Measurements from ENCODE around the gene COQ8A. TPM values are rescaled to one million over a fixed set of nuclear protein-coding genes. Genes with fewer than 3 reads are reported as not detected.
"Not testable (repeated sequence)": the region's sequence is repeated elsewhere in the genome, so short reads cannot be mapped to it uniquely, and the experiment has no call there.

Gene COQ8A
- total RNA-seq, 1 donor from 2014 or later: 33.8 TPM

DNA sequence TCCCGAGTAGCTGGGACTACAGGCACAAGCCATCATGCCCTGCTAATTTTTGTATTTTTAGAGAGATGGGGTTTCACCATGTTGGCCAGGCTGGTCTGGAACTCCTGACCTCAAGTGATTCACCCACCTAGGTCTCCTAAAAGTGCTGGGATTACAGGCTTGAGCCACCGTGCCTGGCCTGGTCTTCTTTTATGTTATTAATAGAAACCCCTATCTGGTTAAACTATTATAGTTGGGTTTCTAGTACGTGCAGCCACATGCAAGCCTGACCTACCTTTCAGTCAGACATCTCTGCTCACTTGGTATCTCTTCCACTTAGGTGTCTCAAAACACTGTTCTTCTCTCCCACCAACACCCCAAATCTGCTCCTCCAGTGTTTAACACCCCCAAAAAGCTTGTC, 35.3 kb upstream of the COQ8A start:
- H3K36me3 Mint-ChIP-seq (ENCODE audit: low read depth): peaks cover 11% of the 10 kb centered on the region
- no peaks in the 10 kb centered on the region for H3K9me3 Mint-ChIP-seq
- no peak overlapping the region for H3K4me3 Mint-ChIP-seq
- DNase-seq (ENCODE audit: low spot score): no peak
- H3K4me1 Mint-ChIP-seq (ENCODE audit: low read depth): no peaks in the 10 kb centered on the region
- H3K27me3 Mint-ChIP-seq (ENCODE audit: insufficient read depth): no peaks in the 10 kb centered on the region
- intact Hi-C loops (cut with micrococcal nuclease): no loop called here
- no peak overlapping the region for H3K27ac Mint-ChIP-seq

DNA sequence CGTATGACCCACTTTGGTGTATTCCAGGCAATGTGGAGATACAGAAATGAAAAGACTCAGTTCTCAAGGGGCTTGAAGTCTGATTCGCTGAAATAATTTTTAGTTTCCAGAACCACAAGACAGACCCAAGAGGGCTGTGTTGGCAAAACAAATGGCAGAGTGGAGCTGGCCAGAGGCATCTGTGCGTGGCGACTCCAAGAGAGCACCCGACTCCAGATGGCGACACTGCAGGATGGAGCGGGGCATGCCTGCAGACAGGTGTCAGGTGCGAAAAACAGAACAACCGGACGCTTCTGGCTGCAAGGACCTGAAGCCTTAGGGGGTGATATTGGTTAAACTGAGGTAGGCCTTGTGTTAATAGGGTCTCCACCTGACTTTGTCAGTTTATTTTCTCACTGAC, 31.7 kb upstream of the COQ8A start:
- H3K4me3 Mint-ChIP-seq: no peak overlapping the region
- no peaks in the 10 kb centered on the region for H3K9me3 Mint-ChIP-seq
- H3K27ac Mint-ChIP-seq: no peak overlapping the region
- no peak for DNase-seq (ENCODE audit: low spot score)
- H3K27me3 Mint-ChIP-seq (ENCODE audit: insufficient read depth): no peaks in the 10 kb centered on the region
- H3K36me3 Mint-ChIP-seq (ENCODE audit: low read depth): peaks cover 6% of the 10 kb centered on the region
- intact Hi-C loops (cut with micrococcal nuclease): no loop called here
- H3K4me1 Mint-ChIP-seq (ENCODE audit: low read depth): peaks cover 6% of the 10 kb centered on the region

DNA sequence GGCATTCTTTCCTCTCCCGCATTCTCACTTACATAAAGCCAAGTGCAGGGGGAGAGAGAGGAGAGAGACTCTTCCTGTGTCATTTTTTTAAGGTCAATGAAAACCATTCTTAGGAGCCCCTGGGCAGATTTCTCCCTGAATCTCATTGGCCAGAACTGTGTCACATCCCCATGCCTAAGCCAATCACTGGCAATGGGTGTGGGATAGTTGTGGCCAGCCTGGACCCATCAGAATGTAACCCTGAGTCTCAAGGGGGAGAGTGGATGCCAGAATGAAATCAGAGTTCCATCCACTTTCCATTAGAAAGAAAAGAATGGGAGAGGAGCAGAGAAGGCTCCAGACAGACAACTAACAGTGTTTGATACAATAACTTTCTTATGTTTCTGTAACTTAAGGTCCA, 31.2 kb upstream of the COQ8A start:
- H3K36me3 Mint-ChIP-seq (ENCODE audit: low read depth): peaks cover 5% of the 10 kb centered on the region
- no peaks in the 10 kb centered on the region for H3K27me3 Mint-ChIP-seq (ENCODE audit: insufficient read depth)
- no peak overlapping the region for H3K27ac Mint-ChIP-seq
- no peak overlapping the region for H3K4me3 Mint-ChIP-seq
- H3K4me1 Mint-ChIP-seq (ENCODE audit: low read depth): peaks cover 10% of the 10 kb centered on the region
- no peaks in the 10 kb centered on the region for H3K9me3 Mint-ChIP-seq
- intact Hi-C loops (cut with micrococcal nuclease): no loop called here
- DNase-seq (ENCODE audit: low spot score): no peak

DNA sequence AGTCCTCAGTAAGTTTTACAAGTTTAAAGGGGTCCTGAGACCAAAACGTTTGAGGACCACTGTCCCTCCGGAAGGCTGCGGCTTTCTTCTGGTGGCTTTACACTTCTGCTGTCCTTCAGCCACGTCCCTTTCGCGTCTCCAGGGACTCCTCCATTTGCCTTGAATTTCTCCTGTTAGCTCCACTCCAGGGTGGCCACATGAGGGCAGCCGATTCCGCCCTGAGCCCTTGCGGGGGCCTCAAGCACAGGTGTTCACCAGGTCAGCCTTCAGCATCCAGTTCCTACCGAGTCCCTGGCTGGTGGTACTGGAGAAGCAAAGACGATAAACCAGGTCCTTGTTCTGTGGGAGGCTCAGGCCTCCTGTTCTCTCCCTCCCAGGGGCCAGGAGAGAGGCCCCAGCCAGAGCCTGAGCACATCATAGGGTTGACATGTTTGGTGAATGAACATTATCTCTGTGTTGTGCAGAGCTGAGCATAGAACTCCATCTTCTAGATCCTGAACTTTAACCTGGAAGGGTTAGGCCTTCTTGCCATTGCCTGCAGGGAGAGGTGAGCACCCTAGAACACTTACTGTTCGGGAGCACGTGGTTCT, 27.4 kb upstream of the COQ8A start:
- intact Hi-C loops (cut with micrococcal nuclease): no loop called here
- H3K9me3 Mint-ChIP-seq: no peaks in the 10 kb centered on the region
- DNase-seq (ENCODE audit: low spot score): no peak
- H3K4me3 Mint-ChIP-seq: no peak overlapping the region
- H3K36me3 Mint-ChIP-seq (ENCODE audit: low read depth): peaks cover 8% of the 10 kb centered on the region
- no peak overlapping the region for H3K27ac Mint-ChIP-seq
- H3K27me3 Mint-ChIP-seq (ENCODE audit: insufficient read depth): no peaks in the 10 kb centered on the region
- H3K4me1 Mint-ChIP-seq (ENCODE audit: low read depth): peaks cover 28% of the 10 kb centered on the region

DNA sequence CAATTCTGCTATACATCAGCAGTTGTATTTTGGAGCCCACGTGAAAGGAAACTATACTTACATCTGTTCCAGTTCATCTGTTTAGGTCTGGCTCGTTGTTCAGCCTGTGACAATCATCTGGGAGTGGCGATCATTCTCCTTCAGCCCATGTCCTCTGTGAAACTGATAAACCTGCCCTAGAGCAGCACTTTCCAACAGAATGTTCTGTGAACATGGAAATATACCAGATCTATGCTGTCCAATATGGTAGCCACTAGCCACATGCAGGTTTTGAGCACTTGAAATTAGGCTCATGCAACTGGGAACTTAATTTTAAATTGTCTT, 24.5 kb upstream of the COQ8A start:
- intact Hi-C loops (cut with micrococcal nuclease): loop anchor here (1.0 kb wide), 3 partner anchors 25 to 158 kb away; partner anchors contain the start of gene COQ8A
- H3K27me3 Mint-ChIP-seq (ENCODE audit: insufficient read depth): no peaks in the 10 kb centered on the region
- peak overlapping the region; percentile 7 for H3K27ac Mint-ChIP-seq
- peaks cover 6% of the 10 kb centered on the region for H3K36me3 Mint-ChIP-seq (ENCODE audit: low read depth)
- no peak overlapping the region for H3K4me3 Mint-ChIP-seq
- H3K4me1 Mint-ChIP-seq (ENCODE audit: low read depth): peaks cover 28% of the 10 kb centered on the region
- no peaks in the 10 kb centered on the region for H3K9me3 Mint-ChIP-seq
- no peak for DNase-seq (ENCODE audit: low spot score)

DNA sequence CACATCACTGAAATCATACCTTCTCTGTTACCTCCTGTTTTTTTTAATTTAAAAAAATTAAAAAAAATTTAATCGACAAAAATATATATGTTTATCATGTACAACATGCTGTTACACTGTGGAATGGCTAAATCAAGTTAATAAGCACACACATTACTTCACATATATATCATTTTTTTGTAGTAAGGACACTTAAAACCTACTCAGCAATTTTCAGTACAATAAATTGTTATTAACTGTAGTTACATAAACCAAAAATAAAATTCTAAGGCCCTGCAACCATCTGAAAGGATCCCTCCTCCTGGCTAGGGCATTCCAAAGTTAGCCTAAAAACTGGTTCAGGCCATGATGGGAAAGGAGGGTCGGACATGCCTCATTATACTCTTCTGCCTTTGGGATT, 23.6 kb upstream of the COQ8A start:
- no peaks in the 10 kb centered on the region for H3K27me3 Mint-ChIP-seq (ENCODE audit: insufficient read depth)
- no peak overlapping the region for H3K27ac Mint-ChIP-seq
- no peaks in the 10 kb centered on the region for H3K9me3 Mint-ChIP-seq
- H3K4me3 Mint-ChIP-seq: no peak overlapping the region
- intact Hi-C loops (cut with micrococcal nuclease): no loop called here
- peaks cover 28% of the 10 kb centered on the region for H3K4me1 Mint-ChIP-seq (ENCODE audit: low read depth)
- peaks cover 7% of the 10 kb centered on the region for H3K36me3 Mint-ChIP-seq (ENCODE audit: low read depth)
- no peak for DNase-seq (ENCODE audit: low spot score)

DNA sequence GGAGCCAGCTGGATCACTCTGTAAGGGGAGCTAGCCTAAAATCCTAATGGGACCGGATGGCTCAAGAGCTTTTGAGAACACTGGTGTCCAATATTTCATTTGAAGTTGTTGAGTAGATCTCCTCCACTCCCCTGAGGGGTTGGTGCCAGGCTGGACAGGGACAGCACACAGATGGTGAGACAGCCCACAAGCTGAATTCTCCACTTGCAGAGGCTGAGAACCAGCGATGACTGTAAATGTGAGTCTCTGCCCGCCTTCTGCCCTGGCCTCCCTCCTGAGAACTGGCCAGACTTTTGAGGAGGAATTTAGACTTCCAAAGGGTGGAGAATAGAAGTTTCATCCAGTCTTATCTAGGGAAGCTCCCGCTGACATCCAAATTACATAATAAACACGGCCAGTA, 20.5 kb upstream of the COQ8A start:
- H3K4me1 Mint-ChIP-seq (ENCODE audit: low read depth): peaks cover 12% of the 10 kb centered on the region
- DNase-seq (ENCODE audit: low spot score): no peak
- H3K4me3 Mint-ChIP-seq: no peak overlapping the region
- no peaks in the 10 kb centered on the region for H3K27me3 Mint-ChIP-seq (ENCODE audit: insufficient read depth)
- H3K27ac Mint-ChIP-seq: no peak overlapping the region
- intact Hi-C loops (cut with micrococcal nuclease): no loop called here
- no peaks in the 10 kb centered on the region for H3K9me3 Mint-ChIP-seq
- H3K36me3 Mint-ChIP-seq (ENCODE audit: low read depth): peaks cover 13% of the 10 kb centered on the region

DNA sequence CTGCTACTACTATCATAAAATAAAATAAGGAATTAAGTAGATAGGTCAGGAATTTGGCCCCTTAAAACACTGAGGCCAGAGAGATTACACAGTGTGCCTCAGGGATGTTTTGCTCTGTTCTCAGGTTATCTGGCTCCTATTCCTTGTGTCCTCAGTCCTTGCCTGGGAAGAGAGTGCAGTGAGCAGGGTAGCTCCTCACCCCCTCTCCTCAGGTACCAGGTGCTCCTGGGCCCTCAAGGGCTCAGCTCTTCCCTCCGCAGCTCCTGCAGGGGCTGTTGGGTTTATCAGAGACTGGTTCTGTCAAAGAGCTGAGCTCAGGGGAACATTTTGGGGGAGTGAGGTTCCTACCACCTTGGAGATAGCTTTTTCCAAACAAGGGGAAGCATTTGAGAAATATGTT, 20.1 kb upstream of the COQ8A start:
- Mint-ChIP-seq H3K27me3 (ENCODE audit: insufficient read depth) (no peaks in the 10 kb centered on the region), H3K4me1 (ENCODE audit: low read depth) (peaks cover 8% of the 10 kb centered on the region), H3K4me3 (no peak overlapping the region), H3K9me3 (no peaks in the 10 kb centered on the region), H3K27ac (no peak overlapping the region), H3K36me3 (ENCODE audit: low read depth) (peaks cover 13% of the 10 kb centered on the region)
- DNase-seq (ENCODE audit: low spot score): no peak
- intact Hi-C loops (cut with micrococcal nuclease): no loop called here

DNA sequence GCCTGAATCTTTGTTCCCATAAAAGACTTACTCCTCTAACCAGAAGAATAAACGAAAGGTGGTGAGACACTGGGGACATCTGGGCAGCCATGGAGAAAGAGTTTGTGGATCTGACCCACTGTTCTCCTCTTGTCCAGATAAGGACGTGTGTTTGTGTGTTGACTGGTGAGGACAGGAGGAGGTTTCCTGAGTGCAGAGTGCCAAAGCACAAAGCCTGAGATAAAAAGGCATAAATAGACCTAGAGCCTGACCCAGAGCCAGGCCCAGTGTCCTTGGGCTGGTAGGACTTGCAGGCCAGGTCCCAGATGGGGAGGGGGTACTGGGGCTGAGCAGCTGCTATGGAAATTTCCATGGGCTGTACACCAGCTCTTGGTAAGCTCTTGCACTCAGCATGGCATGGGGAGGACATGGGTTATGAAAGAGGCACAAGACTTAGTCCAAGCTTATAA, 19.6 kb upstream of the COQ8A start:
- Mint-ChIP-seq H3K27ac (no peak overlapping the region), H3K4me1 (ENCODE audit: low read depth) (peaks cover 3% of the 10 kb centered on the region), H3K9me3 (no peaks in the 10 kb centered on the region), H3K4me3 (no peak overlapping the region), H3K36me3 (ENCODE audit: low read depth) (peaks cover 16% of the 10 kb centered on the region), H3K27me3 (ENCODE audit: insufficient read depth) (no peaks in the 10 kb centered on the region)
- DNase-seq (ENCODE audit: low spot score): no peak
- intact Hi-C loops (cut with micrococcal nuclease): no loop called here

DNA sequence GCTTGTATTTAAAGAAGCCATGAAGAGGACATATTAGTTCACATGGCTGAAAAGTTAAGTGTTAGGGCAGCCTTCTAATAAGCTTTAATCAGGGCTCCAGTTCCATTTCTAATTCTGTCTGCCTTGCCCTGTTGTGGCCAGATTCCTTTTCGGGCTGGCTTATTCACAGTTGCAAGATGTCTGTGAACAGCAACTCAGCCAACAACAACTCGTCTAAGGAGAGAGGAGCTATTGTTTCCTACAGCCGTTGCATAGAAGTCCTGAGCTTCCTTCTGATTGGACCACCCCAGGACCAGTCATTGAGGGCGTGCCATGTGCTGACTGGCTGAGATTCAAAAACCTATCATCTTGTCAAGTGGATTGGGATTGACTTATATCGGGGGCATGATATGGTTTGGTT, 18.6 kb upstream of the COQ8A start:
- Mint-ChIP-seq H3K4me1 (ENCODE audit: low read depth) (no peaks in the 10 kb centered on the region), H3K36me3 (ENCODE audit: low read depth) (peaks cover 16% of the 10 kb centered on the region), H3K9me3 (peaks cover 2% of the 10 kb centered on the region), H3K4me3 (no peak overlapping the region), H3K27ac (no peak overlapping the region), H3K27me3 (ENCODE audit: insufficient read depth) (peaks cover 2% of the 10 kb centered on the region)
- intact Hi-C loops (cut with micrococcal nuclease): no loop called here
- no peak for DNase-seq (ENCODE audit: low spot score)

DNA sequence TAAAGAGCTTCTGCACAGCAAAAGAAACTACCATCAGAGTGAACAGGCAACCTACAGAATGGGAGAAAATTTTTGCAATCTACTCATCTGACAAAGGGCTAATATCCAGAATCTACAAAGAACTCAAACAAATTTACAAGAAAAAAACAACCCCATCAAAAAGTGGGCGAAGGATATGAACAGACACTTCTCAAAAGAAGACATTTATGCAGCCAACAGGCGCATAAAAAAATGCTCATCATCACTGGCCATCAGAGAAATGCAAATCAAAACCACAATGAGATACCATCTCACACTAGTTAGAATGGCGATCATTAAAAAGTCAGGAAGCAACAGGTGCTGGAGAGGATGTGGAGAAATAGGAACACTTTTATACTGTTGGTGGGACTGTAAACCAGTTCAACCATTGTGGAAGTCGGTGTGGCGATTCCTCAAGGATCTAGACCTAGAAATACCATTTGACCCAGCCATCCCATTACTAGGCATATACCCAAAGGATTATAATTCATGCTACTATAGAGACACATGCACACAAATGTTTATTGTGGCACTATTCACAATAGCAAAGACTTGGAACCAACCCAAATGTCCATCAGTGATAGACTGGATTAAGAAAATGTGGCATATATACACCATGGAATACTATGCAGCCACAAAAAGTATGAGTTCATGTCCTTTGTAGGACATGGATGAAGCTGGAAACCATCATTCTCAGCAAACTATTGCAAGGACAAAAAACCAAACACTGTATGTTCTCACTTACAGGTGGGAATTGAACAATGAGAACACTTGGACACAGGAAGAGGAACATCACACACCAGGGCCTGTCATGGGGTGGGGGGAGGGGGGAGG, 10.6 kb upstream of the COQ8A start:
- H3K9me3 Mint-ChIP-seq: peaks cover 20% of the 10 kb centered on the region
- H3K27me3 Mint-ChIP-seq (ENCODE audit: insufficient read depth); intact Hi-C loops (cut with micrococcal nuclease); H3K4me1 Mint-ChIP-seq (ENCODE audit: low read depth); H3K27ac Mint-ChIP-seq; DNase-seq (ENCODE audit: low spot score); H3K36me3 Mint-ChIP-seq (ENCODE audit: low read depth); H3K4me3 Mint-ChIP-seq: not testable (repeated sequence)

DNA sequence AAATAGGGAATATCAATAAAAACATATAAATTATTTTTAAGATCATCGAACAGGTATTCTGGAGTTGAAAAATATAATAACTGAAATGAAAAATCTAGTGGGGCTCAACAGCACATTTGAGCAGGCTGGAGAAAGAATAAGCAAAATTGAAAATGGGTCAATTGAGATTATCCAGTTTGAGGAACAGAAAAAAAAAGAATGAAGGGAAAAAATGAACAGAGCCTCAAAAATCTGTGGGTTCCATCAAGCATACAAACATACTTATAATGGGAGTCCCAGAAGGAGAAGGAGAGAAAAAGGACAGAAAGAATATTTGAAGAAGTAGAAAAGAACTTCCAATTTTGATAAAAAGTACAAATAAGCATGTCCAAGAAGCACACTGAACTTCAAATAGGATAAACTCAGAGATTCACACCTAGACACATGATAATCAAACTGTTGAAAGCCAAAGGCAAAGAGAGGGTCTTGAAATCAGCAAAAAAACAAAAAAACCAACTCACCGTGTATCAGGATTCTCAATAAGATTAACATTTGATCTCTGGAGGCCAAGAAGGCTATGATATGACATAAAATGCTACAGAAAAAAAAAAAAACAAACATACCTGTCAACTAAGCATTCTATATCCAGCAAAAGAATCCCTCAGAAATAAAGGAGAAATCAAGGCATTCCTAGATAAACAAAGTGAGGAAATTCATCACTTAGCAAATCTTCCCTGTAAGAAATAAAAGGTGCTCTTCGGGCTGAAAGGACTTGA, 5.4 kb upstream of the COQ8A start:
- no peak for DNase-seq (ENCODE audit: low spot score)
- Mint-ChIP-seq H3K36me3 (ENCODE audit: low read depth) (peaks cover 10% of the 10 kb centered on the region), H3K4me1 (ENCODE audit: low read depth) (peaks cover 25% of the 10 kb centered on the region), H3K27me3 (ENCODE audit: insufficient read depth) (no peaks in the 10 kb centered on the region), H3K4me3 (no peak overlapping the region), H3K27ac (no peak overlapping the region), H3K9me3 (peaks cover 20% of the 10 kb centered on the region)
- intact Hi-C loops (cut with micrococcal nuclease): loop anchor here (5.0 kb wide), 1 partner anchor 222 kb away; no protein-coding TSS in a partner anchor

Measured in activated T-helper 1 cell treated with anti-CD3 and anti-CD28 coated beads, Interleukin-12 subunit alpha, Interleukin-12 subunit beta, Interleukin-2, Interleukin-4 antibody, amounts not matched to agents 30 ng/mL and 10 ng/mL and 1 ng/mL, durations not matched to agents 14 hours and 24 hours and 36 hours (primary cell).